Mammary microvascular endothelial cell (primary cell): ENCODE results near the gene CKMT2. TPM values are rescaled to one million over a fixed set of nuclear protein-coding genes. Genes with fewer than 3 reads are reported as not detected.

ENCODE experiments used
- total RNA-seq: library from RNA; depleted of rRNA; stranded (reverse); fragments of >200 nt; gene quantifications from 2 replicates; pipeline ENCODE4 v1.2.3, GENCODE V29; 2015

The CKMT2 gene
- total RNA-seq: 0.44 and 0.87 TPM in 2 replicates

DNA sequence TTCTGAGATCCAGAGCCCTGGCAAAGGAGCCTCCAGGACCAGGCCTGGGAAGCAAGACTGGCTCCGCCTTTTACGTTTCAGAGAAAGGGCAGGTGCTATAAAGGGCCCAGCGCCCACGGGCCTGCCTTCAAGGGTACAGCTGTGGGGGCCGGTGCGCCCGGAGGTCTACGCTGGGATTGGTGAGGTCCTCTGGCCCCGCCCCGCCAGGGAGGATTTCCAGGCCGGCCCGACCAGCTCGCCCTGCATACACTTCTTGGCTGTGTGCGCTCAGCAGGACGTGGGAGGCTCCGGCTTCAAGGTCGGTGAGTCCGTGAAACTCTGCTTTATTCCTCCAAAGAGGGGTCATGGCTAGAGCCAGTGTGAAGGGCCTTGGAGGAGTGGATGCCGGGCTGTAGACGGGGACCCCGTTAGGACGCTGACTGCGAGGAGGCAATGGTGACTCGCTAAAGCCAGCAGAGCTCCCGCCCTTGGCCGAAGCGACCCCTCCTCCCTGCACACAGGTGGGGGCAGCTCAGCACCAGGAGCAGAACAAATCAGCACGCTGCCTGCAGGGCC, at the start of gene CKMT2:
Gene CKMT2 (plus strand): TSS at position 243 of the 555 bp plus-strand sequence. CDS start 17,811 bp downstream, outside the sequence.

DNA sequence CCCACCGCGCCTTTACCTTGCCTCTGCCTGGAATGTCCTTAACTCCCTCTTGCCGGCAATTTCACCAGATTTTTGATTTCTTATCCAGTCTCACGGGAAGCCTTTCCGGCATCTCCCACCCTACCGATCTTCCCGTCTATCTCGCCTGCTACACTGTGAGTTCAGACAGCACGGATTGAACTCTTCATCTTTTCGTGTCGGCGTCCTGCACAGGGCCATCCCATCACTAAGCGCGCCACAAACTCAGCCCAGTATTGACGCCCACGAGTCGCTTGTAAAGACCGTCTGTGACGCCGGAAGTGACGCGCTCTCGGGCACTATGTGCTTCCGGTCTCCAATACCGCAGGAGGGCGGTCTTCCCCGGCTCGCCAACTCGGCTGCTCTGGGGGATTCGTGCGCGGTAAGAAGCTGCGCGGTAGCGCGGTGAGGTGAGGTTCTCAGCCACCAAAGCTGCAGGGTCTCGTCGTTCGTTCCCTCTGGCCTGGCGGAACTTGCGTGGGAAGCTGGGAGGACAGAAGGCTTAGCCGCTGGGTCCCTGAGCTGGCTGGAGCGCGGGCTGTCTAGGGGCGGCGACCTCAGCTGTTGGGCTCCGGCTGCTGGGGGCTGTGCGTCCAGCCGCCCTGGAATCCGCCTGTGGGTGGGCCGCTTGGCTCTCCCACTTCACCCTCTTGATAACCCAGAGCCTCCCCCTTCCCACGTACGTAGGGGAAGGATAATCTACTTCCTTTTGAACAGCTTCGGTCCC, 68.3 kb downstream of the CKMT2 start, which contains the start of gene ZCCHC9:
Gene ZCCHC9 (plus strand): TSS at position 317 of the 745 bp plus-strand sequence. CDS start 3,171 bp downstream, outside the sequence.

Other genes starting within 250 kb of the CKMT2 start
- gene ZCCHC9, start 68.3 kb downstream of the CKMT2 start, total RNA-seq: 16.1 and 21.4 TPM in 2 replicates
- not detected in 2 replicates for gene ACOT12, start 160.8 kb downstream of the CKMT2 start, total RNA-seq